K562 (cell line): ENCODE results near the gene EN2. TPM values are rescaled to one million over a fixed set of nuclear protein-coding genes. Genes with fewer than 3 reads are reported as not detected.

Experiments used
- ATAC-seq: fragments of 200-7000 bp; cut with Tn5 transposase; 3 replicates; pipeline ENCODE4 v1.9.1; 2020; ENCODE audit warnings: moderate library complexity
- BruUV-seq: library from RNA; stranded (reverse); fragments of 400-500 nt; replicated peaks from 2 replicates; lab custom pipeline; 2021; lab: Mats Ljungman, UMichigan
- CTCF ChIA-PET: fragments of 300-600 bp; formaldehyde crosslinking; extraction: SDS; loops from one replicate; lab custom pipeline; 2021; ENCODE audit warnings: low intra/inter-chr PET ratio; lab: Yijun Ruan, JAX
- POLR2A ChIA-PET: fragments of 300-600, 350-650 bp; sonication (Branson Sonifier 250); formaldehyde crosslinking; extraction: SDS; loops from one replicate; lab custom pipeline; 2021; ENCODE audit warnings: antibody characterized with exemption, inconsistent platforms; lab: Yijun Ruan, JAX
- DNase-seq, 4 experiments: peaks; one replicate each; pipeline versions ENCODE4 v3.0.0 to v3.0.0-alpha.2; 2011 to 2018; ENCODE audit warnings: low spot score in 3 of 4, mixed read lengths in 3 of 4; ENCODE audit errors: extremely low read depth in 1 of 4
- FAIRE-seq: peaks from 2 replicates; lab custom pipeline; 2011; peaks lifted over from hg19 to GRCh38; lab: Jason Lieb, UNC
- H2AFZ ChIP-seq: 2 replicates; pipeline ENCODE4 v1.6.0; 2011; ENCODE audit warnings: low read depth, low read length, control low read depth, inconsistent platforms
- H3K27ac ChIP-seq: fragments of 200-600 bp; 3 replicates; pipeline ENCODE4 v1.8.0; 2011; ENCODE audit warnings: low read depth, mild to moderate bottlenecking, control low read depth, inconsistent platforms, low read length, moderate library complexity, mixed read lengths; ENCODE audit errors: extremely low read depth
- H3K27me3 ChIP-seq, 2 experiments: fragments of 300-600 bp in 1 of 2; 2 replicates in 1 of 2; 3 replicates in 1 of 2; pipeline versions ENCODE4 v1.6.0 to v1.8.0; 2011; ENCODE audit warnings: inconsistent platforms in 2 of 2, low read length in 2 of 2, mild to moderate bottlenecking in 1 of 2, mixed read lengths in 1 of 2, moderate library complexity in 1 of 2; ENCODE audit not compliant: control insufficient read depth in 2 of 2, insufficient read depth in 2 of 2
- H3K36me3 ChIP-seq: fragments of 300-600 bp; 3 replicates; pipeline ENCODE4 v1.8.0; 2011; ENCODE audit warnings: mild to moderate bottlenecking, low read length, inconsistent platforms; ENCODE audit not compliant: control insufficient read depth, insufficient read depth
- H3K4me1 ChIP-seq, 2 experiments: fragments of 200-600 bp in 1 of 2; replicated peaks in 1 of 2; 2 replicates in 1 of 2; 3 replicates in 1 of 2; pipeline versions ENCODE4 v1.5.1 to v1.8.0; 2011; ENCODE audit warnings: inconsistent platforms in 2 of 2, low read length in 2 of 2, mild to moderate bottlenecking in 1 of 2, mixed read lengths in 1 of 2, moderate library complexity in 1 of 2; ENCODE audit not compliant: control insufficient read depth in 2 of 2, insufficient read depth in 2 of 2
- H3K4me2 ChIP-seq: 2 replicates; pipeline ENCODE4 v1.6.1; 2011; ENCODE audit warnings: low read length, control low read depth, inconsistent platforms, mixed read lengths; ENCODE audit not compliant: insufficient read depth
- H3K4me3 ChIP-seq: fragments of 200-600 bp; sonication (generic), shearing (Covaris generic); 2 replicates; pipeline ENCODE4 v1.5.1; 2016; ENCODE audit warnings: control low read depth, inconsistent platforms
- H3K79me2 ChIP-seq: fragments of 200-600 bp; 3 replicates; pipeline ENCODE4 v1.8.0; 2011; ENCODE audit warnings: low read length, inconsistent platforms; ENCODE audit not compliant: control insufficient read depth, insufficient read depth
- H3K9ac ChIP-seq, 2 experiments: 2 replicates each; pipeline versions ENCODE4 v1.6.0 to v1.6.1; 2011; ENCODE audit warnings: low read depth in 2 of 2, low read length in 2 of 2, control low read depth in 1 of 2, inconsistent platforms in 1 of 2, mild to moderate bottlenecking in 1 of 2, mixed read lengths in 1 of 2; ENCODE audit not compliant: insufficient read depth in 1 of 2
- H3K9me1 ChIP-seq: one replicate; pipeline ENCODE4 v1.6.0; 2011; ENCODE audit warnings: inconsistent platforms, mild to moderate bottlenecking, low read length, moderate library complexity; ENCODE audit not compliant: control insufficient read depth, insufficient read depth
- H3K9me3 ChIP-seq: replicated peaks from 2 replicates; pipeline ENCODE4 v1.5.1; 2011; ENCODE audit warnings: low read depth, low read length, inconsistent platforms; ENCODE audit not compliant: control insufficient read depth, insufficient read depth
- H4K20me1 ChIP-seq: replicated peaks from 2 replicates; pipeline ENCODE4 v1.6.1; 2011; ENCODE audit warnings: low read length, inconsistent platforms, mixed read lengths; ENCODE audit not compliant: control insufficient read depth, insufficient read depth
- BHLHE40 ChIP-seq: IDR thresholded peaks from 2 replicates; pipeline ENCODE4 v1.6.1; 2011; ENCODE audit warnings: low read length, improper control_type of control experiment
- CCAR2 ChIP-seq: fragments of 200-400 bp; formaldehyde crosslinking; IDR thresholded peaks from 2 replicates; pipeline ENCODE4 v1.6.1; 2017; ENCODE audit warnings: mild to moderate bottlenecking, low read depth, low read length
- CHD7 ChIP-seq: fragments of 200-600 bp; sonication (generic); IDR thresholded peaks from one replicate; pipeline ENCODE4 v1.6.1; 2012; ENCODE audit warnings: mild to moderate bottlenecking, low read depth, low read length, inconsistent platforms
- MAX ChIP-seq: sonication (generic); formaldehyde crosslinking; IDR thresholded peaks from 2 replicates; pipeline ENCODE4 v1.9.0; 2022; ENCODE audit warnings: mild to moderate bottlenecking, missing genetic modification reagents
- NFIC ChIP-seq: fragments of 450-650 bp; IDR thresholded peaks from 2 replicates; pipeline ENCODE4 v1.6.1; 2017; ENCODE audit warnings: mild to moderate bottlenecking, inconsistent platforms
- SNIP1 ChIP-seq: fragments of 450-650 bp; IDR thresholded peaks from 2 replicates; pipeline ENCODE4 v1.7.1; 2017; ENCODE audit warnings: low read depth, mild to moderate bottlenecking
- TAF7 ChIP-seq: fragments of 450-650 bp; IDR thresholded peaks from 2 replicates; pipeline ENCODE4 v1.6.1; 2016; ENCODE audit warnings: missing genetic modification characterization, missing compliant biosample characterization
- ZNF134 ChIP-seq: fragments of 250-450 bp; sonication (Bioruptor Pico); conservative IDR thresholded peaks from 2 replicates; pipeline ENCODE4 v1.4.0; 2020
- ZNF354B ChIP-seq: fragments of 250-450 bp; sonication (Bioruptor Pico); IDR thresholded peaks from 2 replicates; pipeline ENCODE4 v1.4.0; 2020
- ZNF589 ChIP-seq: fragments of 200-800 bp; sonication (Bioruptor generic); IDR thresholded peaks from 2 replicates; pipeline ENCODE4 v1.6.1; 2016; ENCODE audit warnings: low read depth, missing genetic modification characterization, missing compliant biosample characterization
- WGBS: fragments of 100-300 bp; shearing (Covaris generic); methylation state at CpG from one replicate; pipeline ENCODE4 v1.1.6; 2016; ENCODE audit warnings: low coverage, mixed read lengths; ENCODE audit not compliant: insufficient coverage; ENCODE audit errors: missing lambda C conversion rate; 5-methylcytosine and 5-hydroxymethylcytosine counted together
- in situ Hi-C: fragments of 300-500 bp; cut with MboI; formaldehyde crosslinking; loops from 4 replicates; pipeline ENCODE4 v1.15.0; 2018; ENCODE audit warnings: inconsistent platforms, mixed read lengths
- intact Hi-C: fragments of 100-400 bp; cut with micrococcal nuclease; formaldehyde crosslinking; loops from 2 replicates; pipeline ENCODE4 v1.14.2; 2022
- polyA plus RNA-seq, 8 experiments: library from polyadenylated mRNA; depleted of rRNA in 4 of 8; stranded (reverse) in 5 of 8; unstranded in 3 of 8; fragments of >200 nt; fragmentation: Nextera tagmentation in 2 of 8; fragmentation: Illumina TruSeq in 1 of 8; extraction: Ambion mirVana in 2 of 8; extraction: Trizol in 1 of 8; gene quantifications; 2 replicates each; pipeline versions ENCODE4 v1.2.1 to v1.2.3, GENCODE V29; 2011 to 2014; ENCODE audit warnings: inconsistent platforms in 1 of 8, missing spikeins in 1 of 8
- total RNA-seq, 7 experiments: library from RNA; depleted of rRNA in 6 of 7; stranded (reverse); fragments of >200 nt in 6 of 7; fragmentation: Illumina TruSeq in 2 of 7; extraction: Trizol in 2 of 7; gene quantifications; 2 replicates each; pipeline versions ENCODE4 v1.2.1 to v1.2.3, GENCODE V29; 2011 to 2021; ENCODE audit warnings: low replicate concordance in 1 of 7

Gene EN2
- total and polyA plus RNA-seq, 9 of the 15 experiments (the other 6 are each of a cell fraction or from before 2014, with no cell fraction given): 0.04 TPM; not detected in 7

GRCh38 chr7:155459700-155460461 is 2.0 kb downstream of the EN2 start:
- Histone ChIP-seq H3K9ac (no peak overlapping the region), H3K9me3 (no peaks in the 10 kb centered on the region), H3K9me1 (no peaks in the 10 kb centered on the region), H2AFZ (no peak overlapping the region), H4K20me1 (no peaks in the 10 kb centered on the region; the same call in 1 of the 2 replicates), H3K4me3 (no peak overlapping the region), H3K4me1 (peaks cover 0 to 16% of the 10 kb centered on the region in 2 experiments; a peak in 2 of 5 replicates), H3K27ac (no peak overlapping the region), H3K79me2 (no peaks in the 10 kb centered on the region), H3K36me3 (no peaks in the 10 kb centered on the region), H3K27me3 (peaks cover 49 to 68% of the 10 kb centered on the region in 2 experiments), H3K4me2 (no peak overlapping the region)
- ChIA-PET POLR2A (interaction anchor here (0.7 to 1.0 kb wide), 3 partner anchors 12 to 38 kb away, joined by 3 read pairs; no protein-coding TSS in a partner anchor), CTCF (no interaction called here)
- intact Hi-C loops (no loop called here), in situ Hi-C loops (no loop called here)
- no TSS peak for BruUV-seq
- FAIRE-seq: no peak
- no peak for DNase-seq
- 8% methylated on average over 34 of the region's 34 CpGs for WGBS
- TF ChIP-seq TAF7 (tag) (no peak), ZNF354B (CRISPR knock-in tag) (no peak), NFIC (no peak), CCAR2 (no peak), ZNF589 (CRISPR knock-in tag) (no peak), CHD7 (no peak), ZNF134 (CRISPR knock-in tag) (no peak), MAX (CRISPR knock-in tag) (no peak), SNIP1 (no peak), BHLHE40 (no peak)
- no peak for ATAC-seq
